Measurements from ENCODE around the gene KIF2A.

Gene KIF2A

DNA sequence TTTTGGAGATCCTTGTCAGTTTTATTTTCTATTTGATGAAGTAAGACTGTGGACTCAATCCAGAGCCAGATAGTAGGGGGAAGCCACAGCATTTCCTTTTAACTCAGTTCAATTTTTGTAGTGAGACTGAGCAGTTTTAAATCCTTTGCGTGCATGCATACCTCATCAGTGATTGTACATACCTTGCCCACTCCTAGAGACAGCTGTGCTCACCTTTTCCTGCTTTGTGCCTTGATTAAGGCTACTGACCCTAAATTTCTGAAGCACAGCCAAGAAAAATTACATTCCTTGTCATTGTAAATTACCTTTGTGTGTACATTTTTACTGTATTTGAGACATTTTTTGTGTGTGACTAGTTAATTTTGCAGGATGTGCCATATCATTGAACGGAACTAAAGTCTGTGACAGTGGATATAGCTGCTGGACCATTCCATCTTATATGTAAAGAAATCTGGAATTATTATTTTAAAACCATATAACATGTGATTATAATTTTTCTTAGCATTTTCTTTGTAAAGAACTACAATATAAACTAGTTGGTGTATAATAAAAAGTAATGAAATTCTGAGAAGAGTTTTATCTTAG lies 79.9 kb downstream of the KIF2A start:
- peak; percentile 34 for DNase-seq (ENCODE audit: low read depth)
- TF ChIP-seq, protein P1, sequence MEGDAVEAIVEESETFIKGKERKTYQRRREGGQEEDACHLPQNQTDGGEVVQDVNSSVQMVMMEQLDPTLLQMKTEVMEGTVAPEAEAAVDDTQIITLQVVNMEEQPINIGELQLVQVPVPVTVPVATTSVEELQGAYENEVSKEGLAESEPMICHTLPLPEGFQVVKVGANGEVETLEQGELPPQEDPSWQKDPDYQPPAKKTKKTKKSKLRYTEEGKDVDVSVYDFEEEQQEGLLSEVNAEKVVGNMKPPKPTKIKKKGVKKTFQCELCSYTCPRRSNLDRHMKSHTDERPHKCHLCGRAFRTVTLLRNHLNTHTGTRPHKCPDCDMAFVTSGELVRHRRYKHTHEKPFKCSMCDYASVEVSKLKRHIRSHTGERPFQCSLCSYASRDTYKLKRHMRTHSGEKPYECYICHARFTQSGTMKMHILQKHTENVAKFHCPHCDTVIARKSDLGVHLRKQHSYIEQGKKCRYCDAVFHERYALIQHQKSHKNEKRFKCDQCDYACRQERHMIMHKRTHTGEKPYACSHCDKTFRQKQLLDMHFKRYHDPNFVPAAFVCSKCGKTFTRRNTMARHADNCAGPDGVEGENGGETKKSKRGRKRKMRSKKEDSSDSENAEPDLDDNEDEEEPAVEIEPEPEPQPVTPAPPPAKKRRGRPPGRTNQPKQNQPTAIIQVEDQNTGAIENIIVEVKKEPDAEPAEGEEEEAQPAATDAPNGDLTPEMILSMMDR (conservative IDR thresholded peaks at IDR 0.05; ENCODE audit: low read depth, low read length) = no peak
- no peak overlapping the region for H3K4me3 ChIP-seq (ENCODE audit: low read depth, low read length)

DNA sequence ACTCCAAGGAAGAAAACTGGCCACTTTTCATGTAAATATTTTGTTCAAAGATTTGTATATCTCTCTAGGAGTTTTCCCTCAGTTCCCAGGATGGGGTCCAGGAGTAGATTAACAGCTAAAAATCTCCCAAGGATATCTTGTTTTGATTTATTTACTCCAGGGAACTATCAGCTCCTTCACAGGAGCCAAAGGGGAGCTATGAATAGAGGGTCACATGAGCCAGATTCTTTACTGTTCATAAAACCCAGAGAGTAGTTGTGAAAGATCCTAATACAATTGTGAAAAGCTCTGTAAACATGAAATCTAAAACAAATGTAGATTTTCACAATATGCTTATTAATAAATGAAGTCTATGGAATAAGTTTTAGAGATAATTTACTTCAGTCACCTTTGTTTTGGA lies 80.8 kb downstream of the KIF2A start:
- TF ChIP-seq, protein P1 (conservative IDR thresholded peaks at IDR 0.05; ENCODE audit: low read depth, low read length) = no peak
- peak; percentile 64 for DNase-seq (ENCODE audit: low read depth)
- no peak overlapping the region for H3K4me3 ChIP-seq (ENCODE audit: low read depth, low read length)

DNA sequence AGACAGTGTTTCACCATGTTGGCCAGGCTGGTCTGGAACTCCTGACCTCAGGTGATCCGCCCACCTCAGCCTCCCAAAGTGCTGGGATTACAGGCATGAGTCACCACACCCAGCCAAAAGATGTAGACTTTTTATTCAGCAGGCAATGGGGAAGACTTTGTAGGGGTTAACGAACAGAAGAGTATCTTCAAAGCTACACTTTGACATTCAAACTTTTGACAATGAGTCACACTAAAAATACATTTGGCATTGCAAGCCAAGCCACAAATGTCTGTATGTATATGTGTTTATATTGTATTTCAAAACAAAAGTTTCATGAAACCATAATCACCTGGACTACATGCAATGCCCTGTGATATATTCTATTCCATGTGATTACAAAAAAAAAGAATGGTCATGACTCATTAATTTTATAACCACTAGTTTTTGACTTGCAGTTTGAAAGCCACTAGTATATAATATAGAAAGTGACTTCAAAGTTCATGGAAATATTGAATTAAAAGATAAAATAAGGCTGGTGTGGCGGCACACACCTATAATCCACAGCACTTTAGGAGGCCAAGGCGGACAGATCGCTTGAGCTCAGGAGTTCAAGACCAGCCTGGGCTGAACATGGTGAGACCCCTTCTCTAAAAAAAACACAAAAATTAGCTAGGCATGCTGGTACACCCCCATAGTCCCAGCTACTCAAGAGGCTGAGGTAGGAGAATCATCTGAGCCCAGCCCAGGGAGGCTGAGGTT lies 89.4 kb downstream of the KIF2A start:
- peak; percentile 58 for DNase-seq (ENCODE audit: low read depth)
- TF ChIP-seq, protein P1 (conservative IDR thresholded peaks at IDR 0.05; ENCODE audit: low read depth, low read length) = no peak
- H3K4me3 ChIP-seq (ENCODE audit: low read depth, low read length) = no peak overlapping the region

DNA sequence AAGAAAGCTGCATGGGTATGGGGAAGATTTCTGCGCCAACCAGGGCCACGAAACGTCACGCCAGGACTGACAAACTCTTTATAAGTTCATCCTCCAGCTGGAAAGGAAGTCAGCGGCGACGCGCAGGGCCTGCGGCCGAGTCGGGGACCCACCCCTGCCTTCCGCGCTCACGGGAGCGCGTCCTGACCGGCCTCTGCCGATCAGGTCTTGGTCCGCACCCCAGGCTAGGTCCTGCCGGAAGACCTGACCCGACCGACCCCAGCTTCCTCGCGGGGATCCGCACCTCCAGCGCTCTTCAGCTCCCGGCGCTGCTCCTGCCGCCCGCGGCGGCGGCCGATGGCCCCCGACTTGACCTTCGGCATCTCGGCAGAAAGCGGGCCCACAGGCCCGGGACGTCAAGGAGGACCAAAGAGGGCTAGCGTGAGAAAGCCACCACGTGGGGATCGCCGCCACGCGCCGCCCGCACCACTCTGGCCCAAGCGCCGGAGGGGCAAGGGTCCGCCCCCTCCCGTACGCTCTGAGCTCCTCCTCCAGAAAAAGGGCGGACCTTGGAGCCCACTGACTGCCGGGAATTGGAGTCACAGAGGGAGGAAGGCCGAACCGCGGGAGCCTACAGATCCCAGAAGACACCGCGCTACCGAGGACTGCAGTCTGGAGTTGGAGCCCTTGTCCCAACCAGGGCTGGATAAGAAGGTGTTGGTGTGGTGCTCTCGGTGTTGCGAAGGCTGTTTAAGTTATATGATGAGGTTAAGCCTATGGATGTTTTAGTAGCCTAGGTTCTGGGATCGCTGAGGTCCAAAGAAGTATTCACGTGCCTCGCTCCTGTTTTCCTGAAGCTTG lies 97.6 kb downstream of the KIF2A start, which contains the start of gene DIMT1:
Gene DIMT1 (minus strand): TSS at position 495 of the 840 bp plus-strand sequence. CDS start 133 bp downstream, at position 362.
- TF ChIP-seq, protein P1 (conservative IDR thresholded peaks at IDR 0.05; ENCODE audit: low read depth, low read length) = no peak
- peak; percentile 99 for DNase-seq (ENCODE audit: low read depth)
- H3K4me3 ChIP-seq (ENCODE audit: low read depth, low read length) = peak within 1 kb of the TSS; percentile 97

DNA sequence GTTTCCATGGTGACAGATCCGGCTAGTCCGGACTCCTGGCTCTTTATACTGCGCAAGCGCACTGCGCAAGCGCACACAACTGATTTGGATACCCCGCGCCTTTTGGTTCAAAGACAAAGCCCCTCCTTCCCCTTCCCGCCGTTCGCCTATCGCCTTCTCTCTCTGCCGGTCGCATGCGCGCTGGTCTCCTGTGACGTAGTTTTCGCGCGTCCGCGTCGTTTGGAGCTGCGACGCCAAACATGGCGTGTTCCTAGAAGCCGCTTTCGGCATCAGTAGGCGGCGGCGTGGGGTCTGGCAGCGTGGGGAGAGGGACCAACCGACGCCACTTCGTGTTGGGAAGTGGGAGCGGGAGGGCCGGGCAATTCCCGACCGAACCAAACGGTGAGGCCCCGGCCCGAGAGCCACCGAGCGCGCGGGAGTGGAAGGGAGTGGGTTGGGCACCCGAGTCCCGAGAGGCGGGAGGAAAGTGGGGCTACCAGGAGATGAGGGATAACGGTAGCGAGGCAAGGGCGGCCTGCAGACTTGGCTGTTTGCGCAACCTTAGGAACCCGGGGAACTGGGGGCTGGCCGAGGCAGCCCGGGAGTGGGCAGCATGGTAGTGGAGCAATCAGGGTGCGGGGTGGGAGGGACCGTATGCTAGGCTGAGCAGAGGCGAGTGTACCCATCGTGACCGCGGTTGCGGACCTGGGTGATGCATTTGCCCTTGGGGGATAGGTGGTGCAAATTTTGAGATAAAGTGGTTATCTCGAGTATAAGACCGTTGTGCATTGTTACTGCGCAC lies 106.7 kb downstream of the KIF2A start, which contains the start of gene IPO11:
Gene IPO11 (plus strand): TSS at position 215 of the 781 bp plus-strand sequence. CDS start 24,517 bp downstream, outside the sequence.
- TF ChIP-seq, protein P1 (conservative IDR thresholded peaks at IDR 0.05; ENCODE audit: low read depth, low read length) = peak; percentile 4
- peak; percentile 99 for DNase-seq (ENCODE audit: low read depth)
- peak within 1 kb of the TSS; percentile 92 for H3K4me3 ChIP-seq (ENCODE audit: low read depth, low read length)

DNA sequence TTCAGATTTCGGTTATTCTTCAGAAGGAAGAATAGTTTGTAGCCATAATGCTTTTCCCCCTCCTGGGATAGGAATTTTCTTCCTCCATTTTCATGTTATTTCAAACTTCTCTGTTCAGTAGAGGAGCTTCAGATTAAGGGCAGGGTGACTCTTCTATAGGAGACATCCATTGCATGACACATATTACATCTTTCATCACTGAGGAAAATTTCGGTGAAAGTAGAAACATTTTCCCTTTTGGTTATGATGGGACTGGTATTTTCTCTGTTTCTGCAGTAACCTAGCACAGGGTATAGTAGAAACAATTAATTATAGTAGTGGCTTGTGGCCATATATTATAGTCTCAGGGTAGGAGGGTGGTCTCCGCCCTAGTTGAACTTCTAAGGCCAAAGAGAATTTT lies 107.7 kb downstream of the KIF2A start:
- TF ChIP-seq, protein P1 (conservative IDR thresholded peaks at IDR 0.05; ENCODE audit: low read depth, low read length) = no peak
- peak overlapping the region; percentile 92 for H3K4me3 ChIP-seq (ENCODE audit: low read depth, low read length)
- no peak for DNase-seq (ENCODE audit: low read depth)

Data from choroid plexus epithelial cell (primary cell).